MM.1S (cell line): ENCODE results near the gene AUP1.

Experiments used
- DNase-seq: peaks from one replicate; pipeline ENCODE4 v3.0.0-alpha.2; 2015
- H2AFZ ChIP-seq: fragments of 300-600 bp; sonication (generic); 2 replicates; pipeline ENCODE4 v1.6.0; 2016; ENCODE audit warnings: antibody characterized with exemption, low read length
- H3F3A ChIP-seq: fragments of 300-600 bp; sonication (generic); 2 replicates; pipeline ENCODE4 v1.6.1; 2016; ENCODE audit warnings: mild to moderate bottlenecking, antibody characterized with exemption, low read length, moderate library complexity, mixed read lengths; ENCODE audit not compliant: insufficient read depth
- H3K27ac ChIP-seq: fragments of 300-600 bp; sonication (generic); 2 replicates; pipeline ENCODE4 v1.5.1; 2016; ENCODE audit warnings: mild to moderate bottlenecking, low read length
- H3K27me3 ChIP-seq: fragments of 300-600 bp; sonication (generic); replicated peaks from 2 replicates; pipeline ENCODE4 v1.6.0; 2016; ENCODE audit warnings: low read length; ENCODE audit not compliant: insufficient read depth
- H3K36me3 ChIP-seq: fragments of 300-600 bp; sonication (generic); replicated peaks from 2 replicates; pipeline ENCODE4 v1.6.1; 2016; ENCODE audit warnings: mild to moderate bottlenecking, low read length, mixed read lengths; ENCODE audit not compliant: insufficient read depth
- H3K4me1 ChIP-seq: fragments of 300-600 bp; sonication (generic); 2 replicates; pipeline ENCODE4 v1.6.1; 2016; ENCODE audit warnings: low read length, mixed read lengths
- H3K4me2 ChIP-seq: fragments of 300-600 bp; sonication (generic); 2 replicates; pipeline ENCODE4 v1.6.0; 2016; ENCODE audit warnings: low read depth, low read length
- H3K4me3 ChIP-seq: fragments of 300-600 bp; sonication (generic); 2 replicates; pipeline ENCODE4 v1.5.1; 2016; ENCODE audit warnings: low read length, mixed read lengths
- H3K79me2 ChIP-seq: fragments of 300-600 bp; sonication (generic); 2 replicates; pipeline ENCODE4 v1.6.1; 2016; ENCODE audit warnings: mixed run types, low read length, mixed read lengths
- H3K9ac ChIP-seq: fragments of 300-600 bp; sonication (generic); 2 replicates; pipeline ENCODE4 v1.6.1; 2016; ENCODE audit warnings: low read length, mixed read lengths
- H3K9me2 ChIP-seq: fragments of 300-600 bp; sonication (generic); replicated peaks from 2 replicates; pipeline ENCODE4 v1.6.1; 2016; ENCODE audit warnings: mild to moderate bottlenecking, low read length, mixed read lengths; ENCODE audit not compliant: insufficient read depth
- H3K9me3 ChIP-seq: fragments of 300-600 bp; sonication (generic); replicated peaks from 2 replicates; pipeline ENCODE4 v1.6.1; 2016; ENCODE audit warnings: mild to moderate bottlenecking, low read length, mixed read lengths; ENCODE audit not compliant: insufficient read depth
- H4K20me1 ChIP-seq: fragments of 300-600 bp; sonication (generic); 2 replicates; pipeline ENCODE4 v1.6.1; 2016; ENCODE audit warnings: mild to moderate bottlenecking, low read length, moderate library complexity, mixed read lengths; ENCODE audit not compliant: insufficient read depth
- CTCF ChIP-seq: fragments of 300-600 bp; sonication (generic); IDR thresholded peaks from 2 replicates; pipeline ENCODE4 v1.5.1; 2016; ENCODE audit warnings: antibody characterized with exemption, low read length, mixed read lengths
- EZH2 ChIP-seq: fragments of 300-600 bp; sonication (generic); optimal IDR thresholded peaks from 2 replicates; pipeline ENCODE3; 2017; ENCODE audit warnings: low read depth, mild to moderate bottlenecking, antibody characterized with exemption, low read length, mixed read lengths
- EZH2phosphoT487 ChIP-seq: fragments of 300-600 bp; sonication (generic); IDR thresholded peaks from 2 replicates; pipeline ENCODE4 v1.6.1; 2018; ENCODE audit warnings: antibody characterized with exemption, low read length

The AUP1 gene

GRCh38 chr2:74511104-74511989 is 18.2 kb downstream of the AUP1 start:
- no peaks in the 10 kb centered on the region for H4K20me1 ChIP-seq
- H2AFZ ChIP-seq, result no peak overlapping the region
- peaks cover 8% of the 10 kb centered on the region for H3K79me2 ChIP-seq
- H3K27me3 ChIP-seq, result peaks cover 54% of the 10 kb centered on the region
- TF ChIP-seq EZH2phosphoT487 (no peak), EZH2 (no peak), CTCF (no peak)
- H3F3A ChIP-seq, result no peaks in the 10 kb centered on the region
- H3K9me2 ChIP-seq, result no peaks in the 10 kb centered on the region
- no peaks in the 10 kb centered on the region for H3K9me3 ChIP-seq
- H3K4me3 ChIP-seq, result no peak overlapping the region
- H3K4me1 ChIP-seq, result peaks cover 12% of the 10 kb centered on the region
- H3K36me3 ChIP-seq, result no peaks in the 10 kb centered on the region
- H3K27ac ChIP-seq, result no peak overlapping the region
- H3K9ac ChIP-seq, result no peak overlapping the region
- no peak overlapping the region for H3K4me2 ChIP-seq
- DNase-seq, result no peak

GRCh38 chr2:74510272-74510671 is 19.2 kb downstream of the AUP1 start:
- Histone ChIP-seq H2AFZ (no peak overlapping the region), H3K4me1 (peaks cover 12% of the 10 kb centered on the region), H3K79me2 (peaks cover 13% of the 10 kb centered on the region), H3K27ac (no peak overlapping the region), H3K9me2 (no peaks in the 10 kb centered on the region), H3K36me3 (no peaks in the 10 kb centered on the region), H3F3A (no peaks in the 10 kb centered on the region), H3K9ac (no peak overlapping the region), H3K27me3 (peaks cover 48% of the 10 kb centered on the region), H3K4me3 (no peak overlapping the region), H3K9me3 (no peaks in the 10 kb centered on the region), H4K20me1 (no peaks in the 10 kb centered on the region), H3K4me2 (no peak overlapping the region)
- no peak for TF ChIP-seq EZH2phosphoT487
- TF ChIP-seq EZH2, result no peak
- TF ChIP-seq CTCF, result no peak
- no peak for DNase-seq

GRCh38 chr2:74507926-74508520 is 21.5 kb downstream of the AUP1 start:
- Histone ChIP-seq H3K27me3 (peaks cover 25% of the 10 kb centered on the region), H3K27ac (no peak overlapping the region), H3K79me2 (peaks cover 13% of the 10 kb centered on the region), H2AFZ (peak overlapping the region; percentile 98), H3K4me3 (peak overlapping the region; percentile 89), H3F3A (0 out of 2 replicates have a peak, but pooled peaks cover 11% of the 10 kb centered on the region), H3K9me2 (no peaks in the 10 kb centered on the region), H3K9ac (peak overlapping the region; percentile 96; the same call in 1 of the 2 replicates), H3K9me3 (no peaks in the 10 kb centered on the region), H3K4me2 (peak overlapping the region; percentile 97), H3K4me1 (peaks cover 14% of the 10 kb centered on the region), H3K36me3 (no peaks in the 10 kb centered on the region), H4K20me1 (no peaks in the 10 kb centered on the region)
- TF ChIP-seq EZH2, result no peak
- no peak for TF ChIP-seq CTCF
- no peak for TF ChIP-seq EZH2phosphoT487
- peak; percentile 20 for DNase-seq
